Right atrium auricular region (tissue), 2 donors: ENCODE results near the gene KRTAP9-1. TPM values are rescaled to one million over a fixed set of nuclear protein-coding genes. Genes with fewer than 3 reads are reported as not detected.
"Not testable (repeated sequence)": the region's sequence is repeated elsewhere in the genome, so short reads cannot be mapped to it uniquely, and the experiment has no call there.

Source experiments
- DNase-seq: peaks from one replicate; pipeline ENCODE4 v3.0.0-alpha.2; 2019; ENCODE audit warnings: low spot score
- H3K27ac ChIP-seq, 2 donors: fragments of 200-600 bp; sonication (generic); 1 replicate in 1 of 2; 2 replicates in 1 of 2; pipeline ENCODE4 v1.5.1; 2016 to 2019
- H3K27me3 ChIP-seq, 2 donors: fragments of 200-600 bp; sonication (generic); one replicate each; pipeline versions ENCODE4 v1.5.1 to v1.6.0; 2017 to 2019
- H3K36me3 ChIP-seq: fragments of 200-600 bp; sonication (generic); one replicate; pipeline ENCODE4 v1.5.1; 2016
- H3K4me1 ChIP-seq, 2 donors: fragments of 200-600 bp; sonication (generic); one replicate each; pipeline versions ENCODE4 v1.5.1 to v1.6.0; 2017 to 2019
- H3K4me3 ChIP-seq, 2 donors: fragments of 200-600 bp; sonication (generic); 1 replicate in 1 of 2; 2 replicates in 1 of 2; pipeline ENCODE4 v1.5.1; 2017 to 2019; ENCODE audit warnings: mild to moderate bottlenecking in 1 of 2, moderate library complexity in 1 of 2
- H3K9me3 ChIP-seq, 2 donors: fragments of 200-600 bp; sonication (generic); one replicate each; pipeline ENCODE4 v1.5.1; 2019
- CTCF ChIP-seq, 2 donors: fragments of 200-600 bp; sonication (generic); IDR thresholded peaks; one replicate each; pipeline ENCODE4 v1.5.1; 2019; ENCODE audit warnings: antibody characterized with exemption in 2 of 2
- total RNA-seq, 2 donors: library from RNA; depleted of rRNA; stranded (reverse); fragments of >200 nt; gene quantifications; one replicate each; pipeline ENCODE4 v1.1.0, GENCODE V29; 2016

Gene KRTAP9-1
- total RNA-seq: not detected

GRCh38 chr17:41189837-41190318, at the start of gene KRTAP9-1:
Gene KRTAP9-1, plus strand, starts transcription at chr17:41189887. Its CDS starts 0 bp downstream, at chr17:41189887.
- H3K9me3 ChIP-seq, H3K27ac ChIP-seq, DNase-seq, H3K36me3 ChIP-seq, H3K27me3 ChIP-seq, H3K4me1 ChIP-seq, H3K4me3 ChIP-seq: not testable (repeated sequence)

GRCh38 chr17:41140360-41141131, 49.1 kb upstream of the KRTAP9-1 start, which contains the start of gene KRTAP4-6:
Gene KRTAP4-6, minus strand, starts transcription at chr17:41140544. Its CDS starts 57 bp downstream, at chr17:41140487.
- Histone ChIP-seq H3K27me3 (no peaks in the 10 kb centered on the region), H3K4me3 (no peak within 1 kb of the TSS), H3K36me3 (no peaks in the 10 kb centered on the region), H3K4me1 (no peaks in the 10 kb centered on the region), H3K9me3 (peaks cover 0 to 13% of the 10 kb centered on the region in 2 donors), H3K27ac (no peak within 1 kb of the TSS)
- TF ChIP-seq CTCF (IDR thresholded peaks at IDR 0.05): no peak
- DNase-seq: no peak

GRCh38 chr17:41141361-41141760, 48.3 kb upstream of the KRTAP9-1 start:
- no peak for DNase-seq
- H3K36me3 ChIP-seq: no peaks in the 10 kb centered on the region
- no peak for TF ChIP-seq CTCF (IDR thresholded peaks at IDR 0.05)
- no peaks in the 10 kb centered on the region for H3K4me1 ChIP-seq
- peaks cover 0 to 13% of the 10 kb centered on the region in 2 donors for H3K9me3 ChIP-seq
- H3K4me3 ChIP-seq: no peak overlapping the region
- H3K27ac ChIP-seq: no peak overlapping the region
- no peaks in the 10 kb centered on the region for H3K27me3 ChIP-seq

- H3K4me3 ChIP-seq: no peak overlapping the region
- H3K27me3 ChIP-seq: no peaks in the 10 kb centered on the region
- peaks cover 0 to 13% of the 10 kb centered on the region in 2 donors for H3K9me3 ChIP-seq
- no peak for DNase-seq
- no peaks in the 10 kb centered on the region for H3K4me1 ChIP-seq
- no peak overlapping the region for H3K27ac ChIP-seq
- no peak for TF ChIP-seq CTCF (IDR thresholded peaks at IDR 0.05)
- no peaks in the 10 kb centered on the region for H3K36me3 ChIP-seq
These were observed 44.8 kb upstream of the KRTAP9-1 start for GRCh38 chr17:41144846-41145245.

- Histone ChIP-seq H3K4me3 (no peak overlapping the region), H3K4me1 (no peaks in the 10 kb centered on the region), H3K27me3 (no peaks in the 10 kb centered on the region), H3K9me3 (peaks cover 0 to 13% of the 10 kb centered on the region in 2 donors), H3K36me3 (no peaks in the 10 kb centered on the region), H3K27ac (no peak overlapping the region)
- TF ChIP-seq CTCF (IDR thresholded peaks at IDR 0.05): no peak
- no peak for DNase-seq
These were observed 44.4 kb upstream of the KRTAP9-1 start for GRCh38 chr17:41145261-41145660.

GRCh38 chr17:41147531-41148204, 42.0 kb upstream of the KRTAP9-1 start:
- DNase-seq: no peak
- peaks cover 0 to 13% of the 10 kb centered on the region in 2 donors for H3K9me3 ChIP-seq
- H3K27ac ChIP-seq: no peak overlapping the region
- no peaks in the 10 kb centered on the region for H3K27me3 ChIP-seq
- no peak overlapping the region for H3K4me3 ChIP-seq
- no peak for TF ChIP-seq CTCF (IDR thresholded peaks at IDR 0.05)
- H3K4me1 ChIP-seq: no peaks in the 10 kb centered on the region
- H3K36me3 ChIP-seq: no peaks in the 10 kb centered on the region

GRCh38 chr17:41148971-41149651, 40.6 kb upstream of the KRTAP9-1 start:
- H3K36me3 ChIP-seq, DNase-seq, H3K4me3 ChIP-seq, H3K27ac ChIP-seq, H3K27me3 ChIP-seq, H3K9me3 ChIP-seq, H3K4me1 ChIP-seq: not testable (repeated sequence)
